Karpas-422 (cell line): ENCODE measurements around the gene FUT1. TPM values are rescaled to one million over a fixed set of nuclear protein-coding genes. Genes with fewer than 3 reads are reported as not detected.

Experiments
- DNase-seq: peaks from one replicate; pipeline ENCODE4 v3.0.0-alpha.2; 2015
- H2AFZ ChIP-seq: fragments of 200-600 bp; sonication (generic); 2 replicates; pipeline ENCODE4 v1.6.1; 2014; ENCODE audit warnings: antibody characterized with exemption, low read length, mixed read lengths
- H3K27ac ChIP-seq: fragments of 200-600 bp; sonication (generic); 2 replicates; pipeline ENCODE4 v1.5.1; 2014; ENCODE audit warnings: mild to moderate bottlenecking, low read length, moderate library complexity
- H3K27me3 ChIP-seq: fragments of 200-600 bp; sonication (generic); 2 replicates; pipeline ENCODE4 v1.6.1; 2014; ENCODE audit warnings: low read length, mixed read lengths
- H3K36me3 ChIP-seq: fragments of 200-600 bp; sonication (generic); 2 replicates; pipeline ENCODE4 v1.6.1; 2014; ENCODE audit warnings: low read length, mixed read lengths; ENCODE audit not compliant: insufficient read depth
- H3K4me1 ChIP-seq: fragments of 200-600 bp; sonication (generic); 2 replicates; pipeline ENCODE4 v1.6.1; 2014; ENCODE audit warnings: mild to moderate bottlenecking, low read length, mixed read lengths
- H3K4me2 ChIP-seq: fragments of 200-600 bp; sonication (generic); 2 replicates; pipeline ENCODE4 v1.6.1; 2014; ENCODE audit warnings: low read length, low read depth, mild to moderate bottlenecking; ENCODE audit not compliant: poor library complexity, severe bottlenecking
- H3K4me3 ChIP-seq: fragments of 200-600 bp; sonication (generic); 2 replicates; pipeline ENCODE4 v1.5.1; 2014; ENCODE audit warnings: mild to moderate bottlenecking, antibody characterized with exemption, low read length, mixed read lengths
- H3K79me2 ChIP-seq: fragments of 200-600 bp; sonication (generic); 2 replicates; pipeline ENCODE4 v1.6.1; 2014; ENCODE audit warnings: mild to moderate bottlenecking, low read length, mixed read lengths
- H3K9ac ChIP-seq: fragments of 200-600 bp; sonication (generic); 2 replicates; pipeline ENCODE4 v1.6.0; 2014; ENCODE audit warnings: low read length
- H3K9me2 ChIP-seq: fragments of 200-600 bp; sonication (generic), shearing (Covaris generic); replicated peaks from 2 replicates; pipeline ENCODE4 v1.6.0; 2014; ENCODE audit warnings: mild to moderate bottlenecking, low read length, moderate library complexity; ENCODE audit not compliant: insufficient read depth
- H3K9me3 ChIP-seq: fragments of 300-700, 200-600 bp; sonication (generic); 2 replicates; pipeline ENCODE4 v1.6.1; 2014; ENCODE audit warnings: low read length, mixed read lengths
- H4K20me1 ChIP-seq: fragments of 200-600 bp; sonication (generic); 2 replicates; pipeline ENCODE4 v1.6.1; 2014; ENCODE audit warnings: mild to moderate bottlenecking, antibody characterized with exemption, low read length, low read depth; ENCODE audit not compliant: insufficient read depth
- total RNA-seq: library from RNA; depleted of rRNA; stranded (reverse); fragments of >200 nt; shearing (Covaris generic); gene quantifications from 2 replicates; pipeline ENCODE4 v1.2.3, GENCODE V29; 2014; ENCODE audit warnings: low replicate concordance

FUT1 gene
- total RNA-seq, 1 experiment from 2014 or later, result not detected

- Histone ChIP-seq H3K27me3 (no peaks in the 10 kb centered on the region), H3K4me1 (no peaks in the 10 kb centered on the region), H3K79me2 (no peaks in the 10 kb centered on the region)
These were observed 2.1 kb downstream of the FUT1 start for GRCh38 chr19:48750351-48750750.

DNA sequence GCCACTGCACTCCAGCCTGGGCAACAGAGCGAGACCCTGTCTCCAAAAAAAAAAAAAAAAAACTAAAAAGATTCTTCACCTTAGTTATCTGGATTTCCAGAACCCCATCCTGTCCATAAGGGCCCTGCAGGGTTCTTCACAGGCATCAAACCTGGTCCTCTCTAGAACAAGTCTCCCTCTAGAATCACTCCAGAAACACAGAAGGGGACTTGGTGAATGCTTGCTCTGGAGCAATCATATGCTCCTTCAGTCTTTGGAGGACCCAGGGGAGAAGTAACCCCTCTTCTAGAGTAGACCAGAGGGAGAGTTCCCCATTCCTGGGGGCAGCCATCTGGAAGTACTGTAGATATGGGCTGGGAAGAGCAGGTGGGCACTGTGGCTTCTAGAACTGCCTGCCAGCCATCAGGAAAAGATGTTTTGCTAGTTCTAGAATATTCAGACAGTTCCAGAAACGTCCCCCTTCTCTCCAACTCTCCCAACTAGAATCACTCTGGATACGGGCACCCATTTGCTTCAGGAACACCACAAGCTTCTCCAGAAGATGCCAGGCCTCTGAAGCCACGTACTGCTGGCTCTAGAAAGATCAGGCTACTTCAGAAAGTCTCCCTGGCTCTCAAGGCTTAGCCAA, 2.8 kb downstream of the FUT1 start:
- H2AFZ ChIP-seq, result no peak overlapping the region
- H3K9ac ChIP-seq, result no peak overlapping the region
- DNase-seq, result no peak
- no peak overlapping the region for H3K27ac ChIP-seq
- no peaks in the 10 kb centered on the region for H3K9me2 ChIP-seq
- no peaks in the 10 kb centered on the region for H3K36me3 ChIP-seq
- no peaks in the 10 kb centered on the region for H3K4me1 ChIP-seq
- H3K9me3 ChIP-seq, result no peaks in the 10 kb centered on the region
- no peak overlapping the region for H3K4me3 ChIP-seq
- no peaks in the 10 kb centered on the region for H3K27me3 ChIP-seq
- no peak overlapping the region for H3K4me2 ChIP-seq
- no peaks in the 10 kb centered on the region for H4K20me1 ChIP-seq
- H3K79me2 ChIP-seq, result no peaks in the 10 kb centered on the region

More at GRCh38 chr19:48750351-48750750, 2.1 kb downstream of the FUT1 start:
- H3K9me3 ChIP-seq, result no peaks in the 10 kb centered on the region
- no peak for DNase-seq
- no peak overlapping the region for H3K4me3 ChIP-seq
- no peaks in the 10 kb centered on the region for H4K20me1 ChIP-seq
- no peak overlapping the region for H2AFZ ChIP-seq
- no peaks in the 10 kb centered on the region for H3K9me2 ChIP-seq
- no peaks in the 10 kb centered on the region for H3K36me3 ChIP-seq
- no peak overlapping the region for H3K27ac ChIP-seq
- H3K9ac ChIP-seq, result no peak overlapping the region
- H3K4me2 ChIP-seq, result no peak overlapping the region

- peak within 1 kb of the TSS; percentile 45 for H3K4me2 ChIP-seq
These were observed 5.5 kb downstream of the FUT1 start, which contains the start of gene IZUMO1 for GRCh38 chr19:48746738-48747575. TSS of gene IZUMO1 (minus strand) at chr19:48746909. CDS start at chr19:48745859, 1,050 bp downstream.

GRCh38 chr19:48746110-48746509, 6.3 kb downstream of the FUT1 start:
- H4K20me1 ChIP-seq, result no peaks in the 10 kb centered on the region
- no peak overlapping the region for H3K4me2 ChIP-seq
- H2AFZ ChIP-seq, result no peak overlapping the region
- H3K9me3 ChIP-seq, result no peaks in the 10 kb centered on the region
- no peaks in the 10 kb centered on the region for H3K9me2 ChIP-seq
- DNase-seq, result no peak
- no peaks in the 10 kb centered on the region for H3K79me2 ChIP-seq
- H3K4me3 ChIP-seq, result no peak overlapping the region
- no peak overlapping the region for H3K9ac ChIP-seq
- H3K27me3 ChIP-seq, result no peaks in the 10 kb centered on the region
- no peaks in the 10 kb centered on the region for H3K36me3 ChIP-seq
- H3K27ac ChIP-seq, result no peak overlapping the region
- no peaks in the 10 kb centered on the region for H3K4me1 ChIP-seq

More at GRCh38 chr19:48746738-48747575, 5.5 kb downstream of the FUT1 start, which contains the start of gene IZUMO1:
- H3K36me3 ChIP-seq, result no peaks in the 10 kb centered on the region
- H3K79me2 ChIP-seq, result no peaks in the 10 kb centered on the region
- no peak within 1 kb of the TSS for H3K9ac ChIP-seq
- H4K20me1 ChIP-seq, result no peaks in the 10 kb centered on the region
- H3K4me3 ChIP-seq, result peak within 1 kb of the TSS; percentile 31; the same call in 1 of the 2 replicates
- no peaks in the 10 kb centered on the region for H3K27me3 ChIP-seq
- no peaks in the 10 kb centered on the region for H3K4me1 ChIP-seq
- no peak within 1 kb of the TSS for H3K27ac ChIP-seq
- H3K9me2 ChIP-seq, result no peaks in the 10 kb centered on the region
- peak within 1 kb of the TSS; percentile 74; the same call in 1 of the 2 replicates for H2AFZ ChIP-seq
- DNase-seq, result peak; percentile 87
- H3K9me3 ChIP-seq, result no peaks in the 10 kb centered on the region

GRCh38 chr19:48745208-48745995, 7.0 kb downstream of the FUT1 start:
- Histone ChIP-seq H3K4me3 (no peak overlapping the region), H3K36me3 (no peaks in the 10 kb centered on the region), H4K20me1 (no peaks in the 10 kb centered on the region), H3K27me3 (no peaks in the 10 kb centered on the region), H3K27ac (no peak overlapping the region), H3K4me2 (no peak overlapping the region), H2AFZ (no peak overlapping the region), H3K79me2 (no peaks in the 10 kb centered on the region), H3K9me3 (no peaks in the 10 kb centered on the region), H3K9me2 (no peaks in the 10 kb centered on the region), H3K9ac (no peak overlapping the region), H3K4me1 (no peaks in the 10 kb centered on the region)
- DNase-seq, result peak; percentile 92

GRCh38 chr19:48742096-48742495, 10.3 kb downstream of the FUT1 start:
- Histone ChIP-seq H3K79me2 (no peaks in the 10 kb centered on the region), H3K4me1 (peaks cover 3% of the 10 kb centered on the region; the same call in 1 of the 2 replicates), H2AFZ (no peak overlapping the region), H4K20me1 (no peaks in the 10 kb centered on the region), H3K27ac (no peak overlapping the region), H3K4me2 (no peak overlapping the region), H3K4me3 (no peak overlapping the region), H3K27me3 (no peaks in the 10 kb centered on the region), H3K9me2 (no peaks in the 10 kb centered on the region), H3K9me3 (no peaks in the 10 kb centered on the region), H3K9ac (no peak overlapping the region), H3K36me3 (no peaks in the 10 kb centered on the region)
- no peak for DNase-seq

- no peaks in the 10 kb centered on the region for H3K36me3 ChIP-seq
- no peaks in the 10 kb centered on the region for H3K9me3 ChIP-seq
- H3K9ac ChIP-seq, result no peak overlapping the region
- DNase-seq, result peak; percentile 88
- no peak overlapping the region for H3K4me2 ChIP-seq
- 0 out of 2 replicates have a peak overlapping the region, but pooled peaks have one; percentile 4 for H2AFZ ChIP-seq
- H3K9me2 ChIP-seq, result no peaks in the 10 kb centered on the region
- H3K27ac ChIP-seq, result no peak overlapping the region
- no peaks in the 10 kb centered on the region for H4K20me1 ChIP-seq
- no peaks in the 10 kb centered on the region for H3K79me2 ChIP-seq
- H3K4me1 ChIP-seq, result peaks cover 3% of the 10 kb centered on the region; the same call in 1 of the 2 replicates
- no peaks in the 10 kb centered on the region for H3K27me3 ChIP-seq
- H3K4me3 ChIP-seq, result no peak overlapping the region
These were observed 11.1 kb downstream of the FUT1 start for GRCh38 chr19:48741129-48741999.
